Right lobe of liver (tissue), 4 donors: Measurements from ENCODE around the gene TGM3.

Experiments
- POLR2A ChIP-seq: fragments of 450-650 bp; IDR thresholded peaks from one replicate; pipeline ENCODE4 v1.6.1; 2017; ENCODE audit warnings: antibody characterized with exemption, mild to moderate bottlenecking
- TF ChIP-seq, protein P1 (sequence below), 4 donors: fragments of 200-600 bp in 3 of 4; fragments of 450-650 bp in 1 of 4; IDR thresholded peaks; one replicate each; pipeline versions ENCODE4 v1.5.1 to v1.8.0; 2016 to 2022; ENCODE audit warnings: antibody characterized with exemption in 4 of 4, mild to moderate bottlenecking in 2 of 4
- donor health status: DM: no; HTN: no; CAD: no.
- donor health status: DM: no; HTN: no; CAD: no.
- donor health status: DM: no; HTN: yes; CAD: no.

DNA sequence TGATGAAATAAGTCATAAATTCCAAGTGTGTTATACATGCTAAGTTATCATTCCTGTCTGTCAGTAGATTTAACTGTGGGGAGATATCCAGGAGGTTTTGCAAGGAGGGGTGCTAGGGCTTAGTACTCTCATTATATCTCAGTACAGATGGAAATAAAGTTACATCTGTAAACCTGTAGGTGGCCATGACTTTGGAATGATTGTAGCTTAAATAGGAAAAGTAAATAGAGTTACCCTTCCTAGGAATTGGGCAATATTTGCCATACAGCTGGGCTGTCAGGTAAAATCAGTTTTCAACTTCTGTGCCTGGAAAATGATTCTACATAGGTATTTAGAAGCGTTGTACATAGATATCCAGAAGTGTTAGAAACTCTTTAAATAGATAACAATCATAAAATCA lies 19.8 kb upstream of the TGM3 start:
- TF ChIP-seq, protein P1, sequence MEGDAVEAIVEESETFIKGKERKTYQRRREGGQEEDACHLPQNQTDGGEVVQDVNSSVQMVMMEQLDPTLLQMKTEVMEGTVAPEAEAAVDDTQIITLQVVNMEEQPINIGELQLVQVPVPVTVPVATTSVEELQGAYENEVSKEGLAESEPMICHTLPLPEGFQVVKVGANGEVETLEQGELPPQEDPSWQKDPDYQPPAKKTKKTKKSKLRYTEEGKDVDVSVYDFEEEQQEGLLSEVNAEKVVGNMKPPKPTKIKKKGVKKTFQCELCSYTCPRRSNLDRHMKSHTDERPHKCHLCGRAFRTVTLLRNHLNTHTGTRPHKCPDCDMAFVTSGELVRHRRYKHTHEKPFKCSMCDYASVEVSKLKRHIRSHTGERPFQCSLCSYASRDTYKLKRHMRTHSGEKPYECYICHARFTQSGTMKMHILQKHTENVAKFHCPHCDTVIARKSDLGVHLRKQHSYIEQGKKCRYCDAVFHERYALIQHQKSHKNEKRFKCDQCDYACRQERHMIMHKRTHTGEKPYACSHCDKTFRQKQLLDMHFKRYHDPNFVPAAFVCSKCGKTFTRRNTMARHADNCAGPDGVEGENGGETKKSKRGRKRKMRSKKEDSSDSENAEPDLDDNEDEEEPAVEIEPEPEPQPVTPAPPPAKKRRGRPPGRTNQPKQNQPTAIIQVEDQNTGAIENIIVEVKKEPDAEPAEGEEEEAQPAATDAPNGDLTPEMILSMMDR (IDR thresholded peaks at IDR 0.05) = peak; percentile 35 to 68 (median 42)
- TF ChIP-seq POLR2A = no peak
